H7 (cell line): Measurements from ENCODE around the gene MARS1. TPM values are rescaled to one million over a fixed set of nuclear protein-coding genes. Genes with fewer than 3 reads are reported as not detected.

ENCODE experiments used
- DNase-seq: peaks from one replicate; pipeline ENCODE4 v3.0.0; 2012
- H3K27me3 ChIP-seq: 2 replicates; pipeline ENCODE4 v1.6.0; 2011; ENCODE audit warnings: mild to moderate bottlenecking, low read length; ENCODE audit not compliant: control insufficient read depth, insufficient read depth
- H3K36me3 ChIP-seq: replicated peaks from 2 replicates; pipeline ENCODE4 v1.5.1; 2011; ENCODE audit warnings: low read length; ENCODE audit not compliant: control insufficient read depth, insufficient read depth
- H3K4me3 ChIP-seq: 2 replicates; pipeline ENCODE4 v1.5.1; 2011; ENCODE audit warnings: low read depth, mild to moderate bottlenecking, control low read depth, low read length, moderate library complexity; ENCODE audit not compliant: insufficient read depth
- total RNA-seq: library from RNA; depleted of rRNA; stranded (reverse); fragments of >200 nt; shearing (Covaris generic); gene quantifications from 2 replicates; pipeline ENCODE4 v1.2.3, GENCODE V29; 2014

The MARS1 gene
- total RNA-seq, 1 experiment from 2014 or later = 297 TPM

GRCh38 chr12:57461917-57462250, 26.0 kb upstream of the MARS1 start:
- Histone ChIP-seq H3K4me3 (peak overlapping the region; percentile 75), H3K36me3 (no peaks in the 10 kb centered on the region; the same call in none of the 2 replicates), H3K27me3 (peaks cover 1% of the 10 kb centered on the region; the same call in 1 of the 2 replicates)
- DNase-seq = no peak

- peaks cover 1% of the 10 kb centered on the region; the same call in 1 of the 2 replicates for H3K27me3 ChIP-seq
- H3K4me3 ChIP-seq = peak overlapping the region; percentile 75
- H3K36me3 ChIP-seq = no peaks in the 10 kb centered on the region; the same call in none of the 2 replicates
- peak; percentile 95 for DNase-seq
These were observed 25.5 kb upstream of the MARS1 start for GRCh38 chr12:57462251-57462911.

GRCh38 chr12:57462912-57463253, 25.0 kb upstream of the MARS1 start:
- Histone ChIP-seq H3K4me3 (no peak overlapping the region), H3K36me3 (no peaks in the 10 kb centered on the region; the same call in none of the 2 replicates), H3K27me3 (peaks cover 1% of the 10 kb centered on the region; the same call in 1 of the 2 replicates)
- DNase-seq = no peak

- DNase-seq = no peak
- no peaks in the 10 kb centered on the region; the same call in none of the 2 replicates for H3K36me3 ChIP-seq
- no peak overlapping the region for H3K4me3 ChIP-seq
- H3K27me3 ChIP-seq = peaks cover 1% of the 10 kb centered on the region; the same call in 1 of the 2 replicates
These were observed 23.3 kb upstream of the MARS1 start for GRCh38 chr12:57464569-57464968.

GRCh38 chr12:57465030-57465746, 22.7 kb upstream of the MARS1 start:
- H3K36me3 ChIP-seq = peaks cover 2% of the 10 kb centered on the region
- no peak overlapping the region for H3K4me3 ChIP-seq
- H3K27me3 ChIP-seq = peaks cover 1% of the 10 kb centered on the region; the same call in 1 of the 2 replicates
- DNase-seq = no peak

GRCh38 chr12:57465747-57466505, 21.9 kb upstream of the MARS1 start:
- H3K36me3 ChIP-seq = peaks cover 2% of the 10 kb centered on the region
- DNase-seq = no peak
- peaks cover under 1% of the 10 kb centered on the region; the same call in 1 of the 2 replicates for H3K27me3 ChIP-seq
- no peak overlapping the region for H3K4me3 ChIP-seq

- no peak for DNase-seq
- Histone ChIP-seq H3K27me3 (peaks cover 3% of the 10 kb centered on the region; the same call in 1 of the 2 replicates), H3K36me3 (peaks cover 2% of the 10 kb centered on the region), H3K4me3 (no peak overlapping the region)
These were observed 20.5 kb upstream of the MARS1 start for GRCh38 chr12:57467212-57467874.

- DNase-seq = no peak
- Histone ChIP-seq H3K4me3 (no peak overlapping the region), H3K36me3 (peaks cover 2% of the 10 kb centered on the region), H3K27me3 (peaks cover 7% of the 10 kb centered on the region; the same call in 1 of the 2 replicates)
These were observed 20.0 kb upstream of the MARS1 start for GRCh38 chr12:57467915-57468314.

- H3K4me3 ChIP-seq = no peak overlapping the region
- DNase-seq = no peak
- peaks cover 2% of the 10 kb centered on the region for H3K36me3 ChIP-seq
- H3K27me3 ChIP-seq = peaks cover 21% of the 10 kb centered on the region
These were observed 18.3 kb upstream of the MARS1 start for GRCh38 chr12:57469296-57470164.

- H3K27me3 ChIP-seq = peaks cover 30% of the 10 kb centered on the region
- DNase-seq = no peak
- H3K36me3 ChIP-seq = peaks cover 2% of the 10 kb centered on the region
- no peak overlapping the region for H3K4me3 ChIP-seq
These were observed 17.4 kb upstream of the MARS1 start for GRCh38 chr12:57470286-57470969.

GRCh38 chr12:57470970-57471656, 16.8 kb upstream of the MARS1 start:
- Histone ChIP-seq H3K27me3 (peaks cover 37% of the 10 kb centered on the region), H3K4me3 (no peak overlapping the region), H3K36me3 (peaks cover 2% of the 10 kb centered on the region)
- DNase-seq = no peak

GRCh38 chr12:57471661-57472060, 16.2 kb upstream of the MARS1 start:
- peaks cover 2% of the 10 kb centered on the region for H3K36me3 ChIP-seq
- no peak overlapping the region for H3K4me3 ChIP-seq
- H3K27me3 ChIP-seq = peaks cover 42% of the 10 kb centered on the region
- DNase-seq = no peak

- peaks cover 49% of the 10 kb centered on the region for H3K27me3 ChIP-seq
- no peak overlapping the region for H3K4me3 ChIP-seq
- peaks cover 2% of the 10 kb centered on the region for H3K36me3 ChIP-seq
- DNase-seq = no peak
These were observed 15.5 kb upstream of the MARS1 start for GRCh38 chr12:57472391-57472790.
